Measurements from ENCODE around the gene PDC. TPM values are rescaled to one million over a fixed set of nuclear protein-coding genes. Genes with fewer than 3 reads are reported as not detected.

Gene PDC
- total RNA-seq, 1 donor from 2014 or later: not detected

DNA sequence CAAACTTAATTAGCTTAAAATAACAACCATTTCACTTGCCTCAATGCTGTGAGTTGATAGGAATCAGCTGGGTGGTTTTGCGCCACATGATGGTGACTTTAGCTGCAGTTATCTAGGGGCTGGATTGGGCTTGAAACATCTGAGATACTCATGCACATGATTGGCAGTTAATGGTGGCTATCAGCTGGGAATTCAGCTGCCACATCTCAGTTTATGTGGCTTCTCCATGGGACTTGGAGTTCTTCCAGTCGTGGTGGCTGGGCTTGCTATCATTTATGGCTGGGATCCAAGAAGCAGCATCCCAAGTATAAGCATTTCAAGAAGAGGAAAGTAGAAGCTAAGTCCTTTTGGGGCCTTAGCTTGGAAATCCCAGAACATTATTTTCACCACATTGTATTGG is 36.4 kb downstream of the PDC start:
- Mint-ChIP-seq H3K4me3 (no peak overlapping the region), H3K27ac (no peak overlapping the region), H3K27me3 (no peaks in the 10 kb centered on the region), H3K9me3 (no peaks in the 10 kb centered on the region), H3K36me3 (ENCODE audit: low read depth) (peaks cover 12% of the 10 kb centered on the region), H3K4me1 (no peaks in the 10 kb centered on the region)
- DNase-seq: no peak
- POLR2A ChIA-PET: interaction anchor here (0.7 kb wide), 2 partner anchors 60 to 1707 kb away, joined by 3 read pairs; no protein-coding TSS in a partner anchor
- TF ChIP-seq, protein P1, sequence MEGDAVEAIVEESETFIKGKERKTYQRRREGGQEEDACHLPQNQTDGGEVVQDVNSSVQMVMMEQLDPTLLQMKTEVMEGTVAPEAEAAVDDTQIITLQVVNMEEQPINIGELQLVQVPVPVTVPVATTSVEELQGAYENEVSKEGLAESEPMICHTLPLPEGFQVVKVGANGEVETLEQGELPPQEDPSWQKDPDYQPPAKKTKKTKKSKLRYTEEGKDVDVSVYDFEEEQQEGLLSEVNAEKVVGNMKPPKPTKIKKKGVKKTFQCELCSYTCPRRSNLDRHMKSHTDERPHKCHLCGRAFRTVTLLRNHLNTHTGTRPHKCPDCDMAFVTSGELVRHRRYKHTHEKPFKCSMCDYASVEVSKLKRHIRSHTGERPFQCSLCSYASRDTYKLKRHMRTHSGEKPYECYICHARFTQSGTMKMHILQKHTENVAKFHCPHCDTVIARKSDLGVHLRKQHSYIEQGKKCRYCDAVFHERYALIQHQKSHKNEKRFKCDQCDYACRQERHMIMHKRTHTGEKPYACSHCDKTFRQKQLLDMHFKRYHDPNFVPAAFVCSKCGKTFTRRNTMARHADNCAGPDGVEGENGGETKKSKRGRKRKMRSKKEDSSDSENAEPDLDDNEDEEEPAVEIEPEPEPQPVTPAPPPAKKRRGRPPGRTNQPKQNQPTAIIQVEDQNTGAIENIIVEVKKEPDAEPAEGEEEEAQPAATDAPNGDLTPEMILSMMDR (IDR thresholded peaks at IDR 0.05): no peak
- intact Hi-C loops (cut with micrococcal nuclease): no loop called here
- CTCF ChIA-PET: interaction anchor here (0.7 kb wide), 1 partner anchor 19 kb away, joined by 3 read pairs; no protein-coding TSS in a partner anchor
- no peak for ATAC-seq (ENCODE audit: low read depth)

DNA sequence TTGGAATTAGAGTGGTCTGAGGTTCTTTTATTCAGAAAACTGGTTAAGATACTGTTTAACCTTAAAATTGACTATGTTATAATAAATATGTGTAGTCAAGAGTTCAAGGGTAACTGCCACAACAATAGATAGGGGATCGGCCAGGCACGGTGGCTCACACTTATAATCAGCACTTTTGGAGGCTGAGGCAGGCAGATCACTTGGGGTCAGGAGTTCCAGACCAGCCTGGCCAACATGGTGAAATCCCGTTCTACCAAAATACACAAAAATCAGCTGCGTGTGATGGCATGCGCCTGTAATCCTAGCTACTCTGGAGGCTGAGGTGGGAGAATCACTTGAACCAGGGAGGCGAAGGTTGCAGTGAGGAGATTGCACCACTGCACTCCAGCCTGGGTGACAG is 39.5 kb downstream of the PDC start:
- CTCF ChIA-PET: no interaction called here
- Mint-ChIP-seq H3K4me1 (no peaks in the 10 kb centered on the region), H3K36me3 (ENCODE audit: low read depth) (peaks cover 20% of the 10 kb centered on the region), H3K9me3 (no peaks in the 10 kb centered on the region), H3K4me3 (no peak overlapping the region), H3K27me3 (no peaks in the 10 kb centered on the region), H3K27ac (no peak overlapping the region)
- ATAC-seq (ENCODE audit: low read depth) (no peak), DNase-seq (no peak)
- POLR2A ChIA-PET: no interaction called here
- TF ChIP-seq, protein P1 (IDR thresholded peaks at IDR 0.05): no peak
- intact Hi-C loops (cut with micrococcal nuclease): no loop called here

DNA sequence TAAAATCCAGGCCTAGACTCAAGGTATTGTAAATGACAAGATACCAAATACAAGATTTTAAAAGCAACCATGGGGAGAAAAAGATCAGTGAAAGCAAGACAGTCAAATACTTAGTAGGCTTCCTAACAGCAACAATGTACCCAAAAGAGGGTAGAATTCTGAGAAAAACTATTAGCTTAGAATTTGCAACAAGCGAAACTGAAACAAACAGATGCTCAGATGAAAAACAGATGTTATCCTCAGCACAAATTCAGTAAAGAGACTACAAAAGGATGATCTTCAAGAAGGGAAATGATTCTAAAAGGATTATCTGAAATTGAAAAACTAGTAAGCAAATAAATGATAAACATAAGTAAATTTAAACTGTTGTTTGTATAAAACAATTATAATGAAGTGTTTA is 40.0 kb downstream of the PDC start:
- intact Hi-C loops (cut with micrococcal nuclease): no loop called here
- DNase-seq: no peak
- Mint-ChIP-seq H3K4me3 (no peak overlapping the region), H3K27me3 (no peaks in the 10 kb centered on the region), H3K4me1 (no peaks in the 10 kb centered on the region), H3K27ac (no peak overlapping the region), H3K36me3 (ENCODE audit: low read depth) (peaks cover 20% of the 10 kb centered on the region), H3K9me3 (no peaks in the 10 kb centered on the region)
- POLR2A ChIA-PET: no interaction called here
- no peak for ATAC-seq (ENCODE audit: low read depth)
- TF ChIP-seq, protein P1 (IDR thresholded peaks at IDR 0.05): no peak
- CTCF ChIA-PET: no interaction called here

DNA sequence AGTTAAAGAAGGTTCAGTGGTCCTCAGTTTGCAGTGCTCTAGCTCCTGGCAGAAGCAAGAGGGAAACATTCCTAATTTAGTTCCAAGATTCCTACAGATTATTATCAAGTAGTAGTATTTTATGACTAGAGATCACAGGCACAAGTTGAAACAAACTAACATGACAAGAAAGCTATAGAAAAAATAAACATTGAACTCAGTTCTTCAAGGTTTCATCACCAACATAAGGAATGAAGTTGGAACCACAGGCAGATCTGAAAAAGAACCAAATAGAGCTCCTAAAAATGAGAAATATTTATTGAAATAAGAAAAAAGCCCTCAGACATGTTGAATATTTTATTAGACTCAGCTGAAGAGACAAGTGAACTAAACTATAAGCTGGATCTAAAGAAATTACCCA is 40.6 kb downstream of the PDC start:
- TF ChIP-seq, protein P1 (IDR thresholded peaks at IDR 0.05): no peak
- CTCF ChIA-PET: no interaction called here
- no peaks in the 10 kb centered on the region for H3K9me3 Mint-ChIP-seq
- DNase-seq: no peak
- H3K36me3 Mint-ChIP-seq (ENCODE audit: low read depth): peaks cover 25% of the 10 kb centered on the region
- H3K4me1 Mint-ChIP-seq: no peaks in the 10 kb centered on the region
- no peak overlapping the region for H3K27ac Mint-ChIP-seq
- POLR2A ChIA-PET: no interaction called here
- no peak overlapping the region for H3K4me3 Mint-ChIP-seq
- no peak for ATAC-seq (ENCODE audit: low read depth)
- no peaks in the 10 kb centered on the region for H3K27me3 Mint-ChIP-seq
- intact Hi-C loops (cut with micrococcal nuclease): no loop called here

DNA sequence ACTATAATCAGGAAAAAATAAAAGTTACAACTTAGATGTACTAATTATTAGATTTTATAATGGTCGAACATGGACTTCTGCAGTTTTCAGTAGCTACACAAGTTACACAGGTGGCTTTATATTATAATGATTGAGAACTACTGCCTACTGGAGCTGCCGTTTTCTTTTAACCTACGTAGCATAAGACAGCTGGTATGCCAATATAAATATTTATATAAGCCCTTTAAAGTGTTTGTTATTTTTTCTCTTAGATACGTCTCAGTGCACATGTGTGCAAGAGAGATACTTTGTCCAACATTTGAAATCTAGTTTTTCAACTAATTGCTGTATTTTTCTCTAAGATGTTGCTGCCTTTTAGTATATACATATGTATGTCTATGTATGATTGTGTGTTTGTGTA is 42.4 kb downstream of the PDC start:
- Mint-ChIP-seq H3K4me3 (no peak overlapping the region), H3K36me3 (ENCODE audit: low read depth) (peaks cover 26% of the 10 kb centered on the region), H3K9me3 (no peaks in the 10 kb centered on the region), H3K27me3 (no peaks in the 10 kb centered on the region), H3K4me1 (no peaks in the 10 kb centered on the region), H3K27ac (no peak overlapping the region)
- ATAC-seq (ENCODE audit: low read depth) (no peak), DNase-seq (no peak)
- TF ChIP-seq, protein P1 (IDR thresholded peaks at IDR 0.05): no peak
- intact Hi-C loops (cut with micrococcal nuclease): no loop called here
- ChIA-PET CTCF (interaction anchor here (1.3 kb wide), 1 partner anchor 43 kb away, joined by 3 read pairs; the partner anchor contains the start of genes ODR4 and TPR), POLR2A (no interaction called here)

All from activated B cell treated with CpG ODN at 0.5 μM for 24 hours (primary cell).